Muscle of leg (tissue), 11 donors: Measurements from ENCODE around the gene STRN4. TPM values are rescaled to one million over a fixed set of nuclear protein-coding genes. Genes with fewer than 3 reads are reported as not detected.

Experiments used
- DNase-seq: peaks from one replicate; pipeline ENCODE4 v3.0.0; 2013
- H3K27ac ChIP-seq: one replicate; pipeline ENCODE4 v1.5.1; 2013; ENCODE audit warnings: mild to moderate bottlenecking, low read length, control low read depth
- H3K27me3 ChIP-seq: one replicate; pipeline ENCODE4 v1.6.1; 2013; ENCODE audit warnings: low read length; ENCODE audit not compliant: control insufficient read depth, insufficient read depth
- H3K36me3 ChIP-seq: one replicate; pipeline ENCODE4 v1.6.1; 2013; ENCODE audit warnings: low read length; ENCODE audit not compliant: control insufficient read depth, insufficient read depth
- H3K4me1 ChIP-seq: one replicate; pipeline ENCODE4 v1.6.1; 2013; ENCODE audit warnings: low read length; ENCODE audit not compliant: control insufficient read depth, insufficient read depth
- H3K4me3 ChIP-seq: one replicate; pipeline ENCODE4 v1.5.1; 2013; ENCODE audit warnings: low read length, control low read depth
- H3K9me3 ChIP-seq: replicated peaks from 2 replicates; pipeline ENCODE4 v1.6.1; 2013; ENCODE audit warnings: low read depth, low read length; ENCODE audit not compliant: control insufficient read depth
- WGBS: methylation state at CpG from one replicate; pipeline ENCODE4 v1.1.5; 2013; ENCODE audit warnings: missing lambda C conversion rate; ENCODE audit not compliant: insufficient coverage; 5-methylcytosine and 5-hydroxymethylcytosine counted together
- polyA plus RNA-seq, 8 donors: library from polyadenylated mRNA; unstranded; fragments of 120-200 nt; gene quantifications; one replicate each; pipeline versions ENCODE4 v1.2.1 to v1.2.3, GENCODE V29; 2013; ENCODE audit warnings: inconsistent platforms in 1 of 8, low replicate concordance in 1 of 8; ENCODE audit not compliant: insufficient read length in 8 of 8, insufficient read depth in 1 of 8
- total RNA-seq: library from RNA; stranded (reverse); fragments of 120-200 nt; gene quantifications from one replicate; pipeline ENCODE4 v1.2.4, GENCODE V29; 2013

STRN4 gene
- total and polyA plus RNA-seq, 9 donors = 35.2 to 66.0 (median 55.7) TPM

DNA sequence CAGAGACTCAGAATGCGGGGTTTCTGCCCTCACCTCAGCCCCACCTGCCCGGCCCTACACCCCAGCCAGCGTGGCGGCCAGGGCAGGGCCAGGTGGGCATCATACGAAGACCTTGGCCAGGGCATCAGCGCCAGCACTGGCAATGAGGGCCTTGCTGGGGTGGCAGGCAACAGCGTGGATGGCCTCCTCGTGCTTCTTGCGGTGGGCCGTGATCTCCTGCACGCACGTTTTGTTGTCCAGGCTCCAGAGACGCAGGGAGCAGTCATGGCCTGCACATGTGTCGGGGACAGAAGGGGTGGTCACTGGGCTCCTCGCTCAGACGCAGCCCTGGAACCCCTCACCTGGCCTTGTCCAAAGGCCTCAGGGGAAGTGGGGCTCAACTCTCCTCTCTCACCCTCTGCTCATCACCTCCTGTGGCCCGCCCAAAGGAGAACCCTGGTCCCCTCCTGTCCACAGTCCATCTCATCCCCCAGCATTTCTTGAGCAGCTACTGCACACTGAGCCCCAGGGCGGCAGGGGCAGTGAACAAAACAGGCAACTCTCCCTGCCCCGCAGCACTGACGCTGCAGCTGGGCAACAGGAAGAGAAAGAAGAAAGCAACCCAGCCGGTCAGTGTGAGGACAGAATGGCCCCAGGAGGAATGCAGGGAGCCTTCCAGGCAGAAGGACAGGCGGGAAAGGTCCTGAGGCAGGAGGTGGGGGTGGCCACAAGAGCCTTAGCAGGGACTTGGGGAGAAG lies 25.6 kb downstream of the STRN4 start:
- no peaks in the 10 kb centered on the region for H3K9me3 ChIP-seq
- peak overlapping the region; percentile 1 for H3K27ac ChIP-seq
- no peak overlapping the region for H3K4me3 ChIP-seq
- WGBS = 83% methylated on average over 20 of the region's 22 CpGs
- peaks cover 70% of the 10 kb centered on the region for H3K36me3 ChIP-seq
- DNase-seq = peak; percentile 4
- H3K27me3 ChIP-seq = no peaks in the 10 kb centered on the region
- peaks cover 33% of the 10 kb centered on the region for H3K4me1 ChIP-seq

- Histone ChIP-seq H3K9me3 (no peaks in the 10 kb centered on the region), H3K27ac (no peak overlapping the region), H3K36me3 (peaks cover 62% of the 10 kb centered on the region), H3K27me3 (no peaks in the 10 kb centered on the region), H3K4me3 (no peak overlapping the region), H3K4me1 (peaks cover 36% of the 10 kb centered on the region)
- peak; percentile 11 for DNase-seq
- 71% methylated on average over 13 of the region's 25 CpGs for WGBS
Measured at GRCh38 chr19:46719629-46720502, 26.4 kb downstream of the STRN4 start.

DNA sequence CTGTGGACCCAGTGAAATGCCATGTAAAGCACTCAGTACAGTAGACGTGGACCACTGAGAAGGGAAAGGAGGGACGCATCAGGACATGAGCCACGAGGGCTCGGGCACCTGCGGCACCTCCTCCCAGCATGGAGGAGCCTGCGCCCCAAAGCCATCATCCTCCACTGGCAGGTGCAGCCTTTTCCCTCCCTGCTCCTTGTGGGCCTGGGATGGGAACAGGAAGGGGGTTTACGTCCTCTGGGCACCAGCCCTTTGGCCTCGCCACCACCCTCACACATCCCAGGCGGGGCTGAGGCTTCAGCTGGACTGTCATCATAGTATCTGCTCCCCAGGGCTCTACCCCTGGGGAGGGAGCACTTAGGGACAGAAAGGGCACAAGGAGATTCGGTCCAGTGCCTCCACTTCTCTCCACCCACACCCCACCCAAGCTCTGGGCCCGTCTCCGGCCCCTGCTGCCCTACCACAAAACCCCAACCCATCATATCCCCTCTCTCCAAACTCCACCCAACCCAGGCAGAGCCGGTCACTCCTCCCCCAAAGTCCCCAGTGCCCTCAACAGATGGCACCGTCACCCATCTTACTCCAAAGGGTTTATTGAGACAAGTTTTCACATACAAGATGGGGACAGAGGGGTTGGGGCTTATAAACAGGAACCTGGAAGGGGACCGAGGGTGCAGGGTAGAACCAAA lies 27.2 kb downstream of the STRN4 start:
- H3K4me1 ChIP-seq = peaks cover 41% of the 10 kb centered on the region
- H3K27ac ChIP-seq = no peak overlapping the region

GRCh38 chr19:46718157-46718933 lies 27.9 kb downstream of the STRN4 start:
- DNase-seq = peak; percentile 27
- WGBS = 48% methylated on average over 7 of the region's 17 CpGs
- peak overlapping the region; percentile 87 for H3K27ac ChIP-seq
- peaks cover 41% of the 10 kb centered on the region for H3K4me1 ChIP-seq
- H3K9me3 ChIP-seq = no peaks in the 10 kb centered on the region
- H3K36me3 ChIP-seq = peaks cover 48% of the 10 kb centered on the region
- H3K27me3 ChIP-seq = no peaks in the 10 kb centered on the region
- no peak overlapping the region for H3K4me3 ChIP-seq

More for the DNA sequence above, 27.2 kb downstream of the STRN4 start:
- peak; percentile 8 for DNase-seq
- H3K27me3 ChIP-seq = no peaks in the 10 kb centered on the region
- no peaks in the 10 kb centered on the region for H3K9me3 ChIP-seq
- H3K36me3 ChIP-seq = peaks cover 54% of the 10 kb centered on the region
- no peak overlapping the region for H3K4me3 ChIP-seq
- WGBS = 73% methylated on average over 6 of the region's 15 CpGs

- H3K27ac ChIP-seq = peak overlapping the region; percentile 87
- H3K9me3 ChIP-seq = no peaks in the 10 kb centered on the region
- WGBS = 40% methylated on average over 6 of the region's 9 CpGs
- no peak for DNase-seq
- peak overlapping the region; percentile 72 for H3K4me3 ChIP-seq
- no peaks in the 10 kb centered on the region for H3K27me3 ChIP-seq
- peaks cover 41% of the 10 kb centered on the region for H3K4me1 ChIP-seq
- H3K36me3 ChIP-seq = peaks cover 42% of the 10 kb centered on the region
Measured at GRCh38 chr19:46717716-46718143, 28.5 kb downstream of the STRN4 start.

DNA sequence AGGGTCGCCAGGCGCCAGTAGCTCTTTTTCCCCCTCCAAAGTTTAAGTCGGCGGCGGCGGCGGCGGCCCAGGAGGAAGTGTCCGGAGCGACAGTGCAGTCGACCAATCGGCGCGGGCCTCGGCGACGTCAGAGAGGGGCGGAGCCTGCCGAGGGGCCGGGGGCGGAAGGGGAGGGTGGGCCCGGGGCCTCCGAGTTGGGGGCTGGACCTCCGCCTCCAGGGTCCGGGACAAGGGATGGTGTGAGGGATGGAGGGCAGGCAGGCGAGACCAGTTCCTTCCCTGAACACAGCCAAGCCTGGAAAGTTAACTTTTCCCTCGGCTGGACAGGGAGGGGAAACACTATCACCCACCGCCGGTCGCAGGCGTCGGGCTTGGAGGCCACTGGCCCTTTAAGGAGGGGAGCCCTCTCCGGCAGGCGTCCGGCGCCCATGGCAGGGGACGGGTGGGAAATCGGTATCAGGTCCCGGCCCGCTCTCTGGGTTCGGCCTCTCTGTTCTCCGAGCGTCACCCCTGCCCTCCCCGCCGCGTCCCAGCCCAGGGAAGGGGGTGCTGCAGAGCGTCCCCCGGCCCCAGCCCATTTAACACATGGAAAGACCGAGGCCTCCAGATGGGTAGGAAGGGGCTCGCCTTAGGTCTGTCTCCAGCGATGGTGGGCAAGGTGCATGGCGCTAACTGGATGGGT lies 29.1 kb downstream of the STRN4 start, which contains the start of gene PRKD2:
PRKD2 (minus strand) TSS at position 81 of the 682 bp plus-strand sequence. CDS start 744 bp downstream, outside the sequence.
- no peaks in the 10 kb centered on the region for H3K27me3 ChIP-seq
- peak within 1 kb of the TSS; percentile 72 for H3K4me3 ChIP-seq
- no peaks in the 10 kb centered on the region for H3K9me3 ChIP-seq
- 0% methylated on average over 27 of the region's 52 CpGs for WGBS
- peak; percentile 96 for DNase-seq
- peaks cover 37% of the 10 kb centered on the region for H3K36me3 ChIP-seq
- peak within 1 kb of the TSS; percentile 94 for H3K27ac ChIP-seq
- peaks cover 41% of the 10 kb centered on the region for H3K4me1 ChIP-seq

GRCh38 chr19:46716672-46717033 lies 29.6 kb downstream of the STRN4 start:
- WGBS = 0% methylated on average over 18 of the region's 20 CpGs
- peaks cover 31% of the 10 kb centered on the region for H3K36me3 ChIP-seq
- no peaks in the 10 kb centered on the region for H3K9me3 ChIP-seq
- no peak for DNase-seq
- peaks cover 36% of the 10 kb centered on the region for H3K4me1 ChIP-seq
- no peaks in the 10 kb centered on the region for H3K27me3 ChIP-seq
- H3K4me3 ChIP-seq = peak overlapping the region; percentile 72
- peak overlapping the region; percentile 94 for H3K27ac ChIP-seq

DNA sequence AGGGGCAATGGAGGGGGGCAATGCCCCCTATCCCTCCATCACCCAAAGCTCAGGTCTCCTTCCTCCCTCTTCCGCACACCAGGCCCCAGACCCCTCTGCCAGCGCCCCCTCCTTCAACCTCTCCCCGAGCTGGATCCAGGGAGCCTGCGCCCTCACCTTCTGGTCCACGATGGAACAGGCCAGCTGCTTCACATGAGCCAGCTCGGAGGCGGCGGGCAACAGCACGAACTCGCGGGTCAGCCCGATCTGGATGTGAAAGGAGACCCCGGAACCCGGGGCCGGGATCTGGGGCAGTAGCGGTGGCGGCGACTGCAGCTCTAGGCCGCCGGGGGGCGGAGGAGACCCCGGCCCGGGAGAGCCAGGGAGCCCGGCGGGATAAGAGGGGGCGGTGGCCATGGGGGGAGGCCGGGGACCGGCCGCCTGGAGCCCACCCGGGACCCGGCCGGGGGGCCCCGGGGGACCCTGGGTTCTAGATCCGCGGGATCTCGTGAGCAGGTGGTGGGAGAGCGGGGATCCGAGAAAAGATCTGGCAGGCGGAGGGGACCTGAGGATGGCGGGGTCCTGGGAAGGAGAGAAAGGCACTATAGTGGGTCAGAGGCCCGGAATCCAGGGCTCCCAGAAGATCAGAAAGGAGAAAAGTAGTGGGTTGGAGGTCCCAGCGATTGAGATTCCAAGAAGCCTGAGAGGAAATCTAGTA lies 30.1 kb downstream of the STRN4 start:
- 1% methylated on average over 36 of the region's 42 CpGs for WGBS
- peaks cover 28% of the 10 kb centered on the region for H3K36me3 ChIP-seq
- DNase-seq = no peak
- peak overlapping the region; percentile 72 for H3K4me3 ChIP-seq
- peak overlapping the region; percentile 94 for H3K27ac ChIP-seq
- H3K27me3 ChIP-seq = no peaks in the 10 kb centered on the region
- H3K9me3 ChIP-seq = no peaks in the 10 kb centered on the region
- peaks cover 33% of the 10 kb centered on the region for H3K4me1 ChIP-seq

DNA sequence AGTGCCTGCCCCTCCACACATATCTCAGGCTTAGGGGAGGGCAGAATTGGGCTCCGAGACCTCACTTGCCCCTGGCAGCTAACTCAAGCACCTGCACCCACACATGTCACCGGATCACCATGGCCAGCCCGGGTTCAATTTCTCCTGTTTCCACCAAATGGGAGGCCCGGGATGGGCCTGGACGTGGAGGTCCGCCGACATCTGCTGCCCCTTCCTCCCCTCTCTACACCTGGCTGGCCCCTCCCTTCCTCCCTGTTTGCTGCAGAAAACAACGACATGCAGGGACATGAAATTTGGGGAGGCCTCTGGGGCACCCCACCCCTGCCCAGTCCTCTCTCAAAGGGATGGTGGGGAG lies 30.7 kb downstream of the STRN4 start:
- no peaks in the 10 kb centered on the region for H3K27me3 ChIP-seq

More for the DNA sequence above, 30.7 kb downstream of the STRN4 start:
- Histone ChIP-seq H3K4me3 (peak overlapping the region; percentile 72), H3K9me3 (no peaks in the 10 kb centered on the region), H3K4me1 (peaks cover 33% of the 10 kb centered on the region), H3K27ac (peak overlapping the region; percentile 94), H3K36me3 (peaks cover 28% of the 10 kb centered on the region)
- DNase-seq = no peak
- WGBS = 9% methylated on average over 6 of the region's 8 CpGs
